A673 (cell line): Measurements from ENCODE around the gene KLK12. TPM values are rescaled to one million over a fixed set of nuclear protein-coding genes. Genes with fewer than 3 reads are reported as not detected.

Experiments
- BruUV-seq: library from RNA; stranded (reverse); fragments of 400-500 nt; replicated peaks from 2 replicates; lab custom pipeline; 2021; lab: Mats Ljungman, UMichigan
- CTCF ChIA-PET: fragments of 300-600 bp; sonication (Branson Sonifier 250); formaldehyde crosslinking; loops from one replicate; lab custom pipeline; 2022; ENCODE audit warnings: antibody characterized with exemption; lab: Charles Lee
- POLR2A ChIA-PET: fragments of 300-600 bp; sonication (Branson Sonifier 250); formaldehyde crosslinking; loops from one replicate; lab custom pipeline; 2022; ENCODE audit warnings: antibody characterized with exemption; ENCODE audit not compliant: low non-redundant PET; lab: Charles Lee
- DNase-seq: peaks from one replicate; pipeline ENCODE4 v3.0.0-alpha.2; 2015; ENCODE audit warnings: low spot score
- H3K27ac ChIP-seq: fragments of 200-600 bp; sonication (generic); 2 replicates; pipeline ENCODE4 v1.5.1; 2016; ENCODE audit warnings: mixed run types, low read depth, mild to moderate bottlenecking, mixed read lengths, antibody characterized with exemption, low read length; ENCODE audit not compliant: poor library complexity, severe bottlenecking
- H3K27me3 ChIP-seq: fragments of 200-600 bp; sonication (generic); replicated peaks from 2 replicates; pipeline ENCODE4 v1.6.1; 2017; ENCODE audit warnings: mixed run types, low read depth, mild to moderate bottlenecking, mixed read lengths, antibody characterized with exemption, low read length; ENCODE audit not compliant: insufficient read depth, poor library complexity
- H3K36me3 ChIP-seq: fragments of 200-600 bp; sonication (generic); 2 replicates; pipeline ENCODE4 v1.6.1; 2016; ENCODE audit warnings: mixed run types, mild to moderate bottlenecking, mixed read lengths, antibody characterized with exemption, low read length; ENCODE audit not compliant: insufficient read depth, poor library complexity, severe bottlenecking
- H3K4me1 ChIP-seq: fragments of 200-600 bp; sonication (generic); 2 replicates; pipeline ENCODE4 v1.6.1; 2017; ENCODE audit warnings: mixed run types, mild to moderate bottlenecking, mixed read lengths, antibody characterized with exemption, low read length; ENCODE audit not compliant: insufficient read depth, poor library complexity, severe bottlenecking
- H3K4me3 ChIP-seq: fragments of 200-600 bp; sonication (generic); 2 replicates; pipeline ENCODE4 v1.5.1; 2016; ENCODE audit warnings: low read depth, mixed run types, mild to moderate bottlenecking, mixed read lengths, low read length; ENCODE audit not compliant: poor library complexity, severe bottlenecking
- H3K9me3 ChIP-seq: fragments of 200-600 bp; sonication (generic); 2 replicates; pipeline ENCODE4 v1.6.1; 2016; ENCODE audit warnings: mixed run types, low read depth, mild to moderate bottlenecking, mixed read lengths, antibody characterized with exemption, low read length; ENCODE audit not compliant: poor library complexity, severe bottlenecking
- EZH2 ChIP-seq: fragments of 200-600 bp; sonication (generic); IDR thresholded peaks from 2 replicates; pipeline ENCODE4 v1.6.1; 2017; ENCODE audit warnings: borderline replicate concordance, low read depth, mild to moderate bottlenecking, mixed read lengths, antibody characterized with exemption, low read length; ENCODE audit not compliant: poor library complexity, severe bottlenecking
- intact Hi-C: fragments of 100-400 bp; cut with micrococcal nuclease; formaldehyde crosslinking; loops from one replicate; pipeline ENCODE4 v1.10.0; 2022; ENCODE audit not compliant: unreplicated experiment
- total RNA-seq: library from RNA; stranded (reverse); gene quantifications from 2 replicates; pipeline ENCODE4 v1.2.3, GENCODE V29; 2021
- TF ChIP-seq, protein P1 (sequence below): fragments of 300-800, 200-600 bp; sonication (generic); conservative IDR thresholded peaks from 2 replicates; pipeline ENCODE4 v1.5.1; 2017; ENCODE audit warnings: low read depth, mild to moderate bottlenecking, antibody characterized with exemption, low read length, moderate library complexity, mixed read lengths

The KLK12 gene
- total RNA-seq, 1 experiment from 2014 or later: not detected

DNA sequence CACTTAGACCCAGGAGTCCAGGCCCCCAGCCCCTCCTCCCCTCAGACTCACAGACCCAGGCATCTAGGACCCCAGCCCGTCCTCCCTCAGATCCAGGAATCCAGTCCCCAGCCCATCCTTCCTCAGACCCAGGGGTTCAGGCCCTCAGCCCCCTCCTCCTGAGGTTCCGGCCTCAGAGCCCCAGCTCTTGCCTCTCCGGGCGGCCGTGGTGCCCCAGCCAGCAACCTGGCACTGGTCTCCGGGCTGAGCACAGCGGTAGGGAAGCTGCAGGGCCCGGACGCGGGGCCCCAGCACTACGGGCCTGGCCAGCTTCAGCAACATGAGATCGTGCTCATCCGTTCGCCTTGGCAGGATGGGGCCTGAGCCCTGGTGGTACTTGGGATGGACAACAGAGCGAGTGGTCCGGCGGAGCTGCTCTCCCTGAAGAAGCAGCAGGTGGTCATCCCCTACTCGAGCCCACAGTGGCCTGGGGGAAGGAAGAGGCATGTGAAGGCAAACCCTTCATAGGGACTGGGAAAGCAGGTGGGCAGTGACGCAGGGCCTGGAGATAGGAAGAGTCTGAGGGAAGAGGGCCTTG lies 19.0 kb downstream of the KLK12 start:
- intact Hi-C loops: loop anchor here (2.0 to 10.0 kb wide), 2 partner anchors 85 to 311 kb away; no protein-coding TSS in a partner anchor
- Histone ChIP-seq H3K4me1 (peaks cover 7% of the 10 kb centered on the region), H3K4me3 (no peak overlapping the region), H3K27ac (no peak overlapping the region), H3K36me3 (no peaks in the 10 kb centered on the region), H3K27me3 (peaks cover 55% of the 10 kb centered on the region), H3K9me3 (no peaks in the 10 kb centered on the region)
- no peak for TF ChIP-seq EZH2
- TF ChIP-seq, protein P1, sequence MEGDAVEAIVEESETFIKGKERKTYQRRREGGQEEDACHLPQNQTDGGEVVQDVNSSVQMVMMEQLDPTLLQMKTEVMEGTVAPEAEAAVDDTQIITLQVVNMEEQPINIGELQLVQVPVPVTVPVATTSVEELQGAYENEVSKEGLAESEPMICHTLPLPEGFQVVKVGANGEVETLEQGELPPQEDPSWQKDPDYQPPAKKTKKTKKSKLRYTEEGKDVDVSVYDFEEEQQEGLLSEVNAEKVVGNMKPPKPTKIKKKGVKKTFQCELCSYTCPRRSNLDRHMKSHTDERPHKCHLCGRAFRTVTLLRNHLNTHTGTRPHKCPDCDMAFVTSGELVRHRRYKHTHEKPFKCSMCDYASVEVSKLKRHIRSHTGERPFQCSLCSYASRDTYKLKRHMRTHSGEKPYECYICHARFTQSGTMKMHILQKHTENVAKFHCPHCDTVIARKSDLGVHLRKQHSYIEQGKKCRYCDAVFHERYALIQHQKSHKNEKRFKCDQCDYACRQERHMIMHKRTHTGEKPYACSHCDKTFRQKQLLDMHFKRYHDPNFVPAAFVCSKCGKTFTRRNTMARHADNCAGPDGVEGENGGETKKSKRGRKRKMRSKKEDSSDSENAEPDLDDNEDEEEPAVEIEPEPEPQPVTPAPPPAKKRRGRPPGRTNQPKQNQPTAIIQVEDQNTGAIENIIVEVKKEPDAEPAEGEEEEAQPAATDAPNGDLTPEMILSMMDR: no peak
- BruUV-seq: no TSS peak
- DNase-seq: no peak
- ChIA-PET CTCF (interaction anchor here (0.6 to 1.7 kb wide), 2 partner anchors 86 to 565 kb away, joined by 3 to 7 read pairs; no protein-coding TSS in a partner anchor), POLR2A (no interaction called here)

DNA sequence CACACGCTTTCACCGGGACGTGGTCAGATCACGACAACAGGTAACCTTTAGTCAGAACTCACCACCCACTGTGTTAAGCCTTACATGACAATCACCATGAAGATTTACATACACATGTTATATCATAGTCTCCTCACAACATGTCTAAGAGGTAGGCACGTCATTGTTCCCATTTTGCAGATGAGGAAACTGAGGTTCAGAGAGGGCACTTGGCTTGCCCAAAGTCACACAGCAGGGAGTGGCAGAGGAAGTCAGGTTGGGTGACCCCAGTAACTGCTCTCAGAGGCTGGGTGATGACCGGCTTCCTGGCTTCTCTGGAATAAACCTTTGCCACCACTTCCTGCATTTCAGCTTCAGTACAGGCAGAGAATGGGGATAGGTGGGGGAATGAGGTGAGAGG lies 20.6 kb downstream of the KLK12 start:
- H3K4me3 ChIP-seq: no peak overlapping the region
- peaks cover 52% of the 10 kb centered on the region for H3K27me3 ChIP-seq
- CTCF ChIA-PET: no interaction called here
- H3K9me3 ChIP-seq: no peaks in the 10 kb centered on the region
- peaks cover 7% of the 10 kb centered on the region for H3K4me1 ChIP-seq
- no TSS peak for BruUV-seq
- no peaks in the 10 kb centered on the region for H3K36me3 ChIP-seq
- DNase-seq: no peak
- TF ChIP-seq, protein P1: no peak
- no peak for TF ChIP-seq EZH2
- H3K27ac ChIP-seq: no peak overlapping the region
- POLR2A ChIA-PET: no interaction called here
- intact Hi-C loops: loop anchor here (10.0 kb wide), 1 partner anchor 309 kb away; no protein-coding TSS in a partner anchor

DNA sequence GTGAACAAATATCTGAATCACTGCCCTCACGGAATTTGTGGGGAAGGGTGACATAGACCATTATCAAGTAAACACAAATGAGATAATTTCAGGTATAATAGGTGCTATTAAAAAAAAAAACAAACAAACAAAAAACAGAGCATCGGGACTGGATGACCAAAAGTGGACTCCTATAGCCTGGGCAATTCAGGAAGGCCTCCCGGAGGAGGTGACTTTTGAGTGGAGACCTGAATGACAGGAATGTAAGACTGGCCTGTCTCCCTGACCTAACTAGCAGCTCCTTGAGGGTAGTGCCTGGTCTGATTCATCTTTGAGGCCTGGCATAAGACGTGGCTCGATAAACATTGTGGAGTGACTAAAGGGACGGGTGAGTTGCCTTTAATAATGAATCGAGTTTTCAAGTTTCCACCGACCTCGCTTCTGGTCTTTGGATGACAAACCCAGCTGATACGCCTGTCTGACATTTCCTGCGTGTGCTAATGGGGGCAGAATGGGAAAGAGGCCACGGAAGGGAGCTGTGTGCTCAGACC lies 22.1 kb downstream of the KLK12 start:
- Histone ChIP-seq H3K36me3 (no peaks in the 10 kb centered on the region), H3K27me3 (peaks cover 50% of the 10 kb centered on the region), H3K27ac (no peak overlapping the region), H3K4me1 (peaks cover 7% of the 10 kb centered on the region), H3K9me3 (no peaks in the 10 kb centered on the region), H3K4me3 (no peak overlapping the region)
- ChIA-PET CTCF (no interaction called here), POLR2A (interaction anchor here (0.6 kb wide), 1 partner anchor 644 kb away, joined by 11 read pairs; no protein-coding TSS in a partner anchor)
- no peak for TF ChIP-seq EZH2
- TF ChIP-seq, protein P1: no peak
- intact Hi-C loops: loop anchor here (10.0 kb wide), 1 partner anchor 308 kb away; no protein-coding TSS in a partner anchor
- no TSS peak for BruUV-seq
- no peak for DNase-seq
